Stimulated activated CD4-positive, alpha-beta T cell treated with anti-CD3 and anti-CD28 coated beads, Interleukin-1b, Interleukin-23, amount 100 ng/mL, for 24 hours (primary cell): ENCODE data around the gene AMT.
A peak's percentile ranks its signal among the peaks of the same experiment; 100 is the strongest.
"Not testable (repeated sequence)": the region's sequence is repeated elsewhere in the genome, so short reads cannot be mapped to it uniquely, and the experiment has no call there.

ENCODE experiments used
- DNase-seq, 4 experiments: peaks; one replicate each; pipeline ENCODE4 v3.0.0-alpha.2; 2020; ENCODE audit warnings: low read depth in 4 of 4, low spot score in 1 of 4

Gene AMT

GRCh38 chr3:49391310-49391709, 31.0 kb downstream of the AMT start:
- DNase-seq, result not testable (repeated sequence)

DNA sequence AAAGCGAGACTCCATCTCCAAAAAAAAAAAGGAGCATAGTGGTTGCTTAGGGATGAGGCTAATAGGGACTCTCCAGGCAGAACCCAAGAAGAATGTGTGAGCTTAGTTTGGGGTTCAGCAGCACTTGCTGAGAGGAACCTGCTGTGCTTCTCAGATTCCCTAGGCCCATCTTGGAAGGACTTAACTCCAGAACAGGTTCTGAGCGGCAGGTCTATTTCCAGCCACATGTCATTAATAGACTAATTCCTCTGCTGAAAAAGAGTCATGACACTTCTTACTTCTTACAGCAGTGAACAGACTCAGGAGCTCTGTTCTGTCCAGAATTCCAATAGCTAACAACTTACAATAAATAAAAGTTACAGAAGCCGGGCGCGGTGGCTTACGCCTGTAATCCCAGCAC, 33.0 kb downstream of the AMT start:
- no peak for DNase-seq

DNA sequence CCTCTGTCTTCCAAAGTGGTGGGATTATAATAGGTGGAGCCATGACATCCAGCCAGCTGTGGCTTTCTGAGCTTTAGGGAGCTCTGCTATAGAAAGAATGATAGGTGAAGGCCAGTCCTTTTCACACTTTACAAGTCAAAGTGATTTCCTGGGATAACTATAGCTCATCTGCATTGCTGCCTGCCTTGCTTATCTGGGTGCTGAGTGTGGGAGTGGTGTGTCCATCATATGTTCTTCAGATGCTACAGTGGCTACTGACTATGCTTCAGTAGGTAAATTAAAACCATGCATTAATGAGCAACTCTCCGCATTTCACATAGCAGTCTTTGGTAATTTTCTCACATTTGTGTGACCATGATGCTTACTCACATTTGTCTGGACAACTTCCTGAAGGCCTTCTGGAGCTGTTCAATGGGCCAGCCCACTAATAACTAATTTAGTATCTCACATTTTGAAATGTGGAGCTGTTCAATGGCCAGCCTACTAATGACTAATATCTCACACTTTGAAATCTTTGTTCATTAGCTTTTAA, 33.9 kb downstream of the AMT start:
- DNase-seq, result no peak

GRCh38 chr3:49387721-49388120, 34.6 kb downstream of the AMT start:
- no peak for DNase-seq

DNA sequence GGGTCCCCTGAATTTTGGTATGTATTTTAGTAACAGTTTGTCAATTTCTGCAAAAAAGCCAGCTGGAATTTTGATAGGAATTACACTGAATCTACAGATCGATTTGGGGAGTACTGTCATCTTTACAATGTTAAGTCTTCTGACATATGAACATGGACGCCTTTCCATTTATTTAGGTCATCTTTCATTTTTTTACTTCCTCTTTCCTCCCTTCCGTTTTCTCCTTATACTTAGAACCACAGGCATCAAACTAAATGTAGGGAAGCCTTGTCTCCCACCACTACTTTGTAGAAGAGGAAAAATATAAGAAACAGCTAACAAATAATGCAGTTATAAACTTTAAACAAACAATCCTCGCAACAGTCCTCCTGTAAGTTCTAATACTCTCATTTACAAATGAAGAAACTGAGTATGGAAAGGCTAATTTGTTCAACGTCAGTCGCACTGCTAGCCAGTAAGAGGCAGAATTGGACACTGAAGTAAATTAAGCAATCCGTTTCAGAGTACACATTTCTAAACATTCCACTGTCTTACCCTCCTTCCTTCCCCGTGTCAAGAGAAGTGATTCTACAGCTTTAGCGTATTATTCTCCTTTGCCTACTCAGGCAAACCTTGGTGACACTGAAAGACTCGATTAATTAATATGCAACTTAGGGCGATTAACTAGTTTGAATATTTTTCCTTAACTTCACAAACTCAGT, 36.1 kb downstream of the AMT start:
- DNase-seq, result no peak

DNA sequence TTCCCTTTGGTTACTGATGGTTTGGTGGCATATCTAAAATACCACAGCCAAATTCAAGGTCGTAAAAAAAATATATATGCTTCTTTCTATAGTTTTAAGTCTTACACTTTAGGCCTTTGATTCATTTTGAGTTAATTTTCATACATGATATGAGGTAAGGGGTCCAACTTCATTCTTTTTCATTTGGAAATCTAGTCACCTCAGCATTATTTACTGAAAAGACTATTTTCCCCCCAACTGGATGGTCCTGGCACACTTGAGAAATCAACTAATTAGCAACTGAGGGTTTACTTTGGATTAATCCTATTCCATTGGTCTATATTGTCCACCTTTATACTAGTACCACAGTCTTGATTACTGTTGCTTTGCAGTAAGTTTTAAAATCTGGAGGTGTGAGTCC, 36.7 kb downstream of the AMT start:
- DNase-seq, result no peak

DNA sequence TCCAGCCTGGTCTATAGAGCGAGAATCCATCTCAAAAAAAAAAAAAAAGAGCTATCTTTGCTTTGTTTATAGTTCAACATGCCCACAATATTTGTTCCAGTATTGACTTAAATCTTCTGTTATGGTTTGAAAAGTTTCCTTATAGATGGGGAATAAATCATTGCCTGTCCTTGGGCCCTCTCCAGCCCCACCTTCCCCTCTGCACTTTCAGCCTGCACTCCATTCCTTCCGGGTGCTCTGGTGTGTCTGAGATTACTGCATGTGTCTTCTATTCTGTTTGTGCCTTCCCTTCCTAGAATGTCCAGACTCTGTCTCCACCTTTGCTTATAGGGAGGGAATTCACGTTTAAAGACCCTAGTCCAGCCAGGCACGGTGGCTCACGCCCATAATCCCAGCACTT, 38.9 kb downstream of the AMT start:
- no peak for DNase-seq

DNA sequence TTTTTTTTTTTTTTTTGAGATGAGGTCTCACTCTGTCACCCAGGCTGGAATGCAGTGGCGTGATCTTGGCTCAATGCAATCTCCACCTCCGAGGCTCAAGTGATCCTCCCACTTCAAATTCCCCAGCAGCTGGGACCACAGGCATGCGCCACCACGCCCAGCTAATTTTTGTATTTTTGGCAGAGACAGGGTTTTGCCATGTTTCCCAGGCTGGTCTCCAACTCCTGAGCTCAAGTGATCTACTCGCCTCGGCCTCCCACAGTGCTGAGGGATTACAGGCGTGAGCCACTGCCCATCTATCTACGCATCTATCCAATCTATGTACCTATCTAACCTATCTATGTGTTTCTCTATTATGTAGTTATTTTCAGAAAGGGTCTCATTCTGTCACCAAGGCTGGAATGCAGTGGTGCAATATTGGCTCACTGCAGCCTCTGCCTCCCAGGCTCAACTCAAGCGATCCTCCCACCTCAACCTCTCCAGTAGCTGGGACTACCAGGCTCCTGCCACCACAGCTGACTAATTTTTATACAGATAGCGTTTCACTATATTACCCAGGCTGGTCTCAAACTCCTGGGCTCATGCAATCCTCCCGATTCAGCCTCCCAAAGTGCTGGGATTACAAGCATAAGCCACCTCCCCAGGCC, 43.9 kb downstream of the AMT start:
- no peak for DNase-seq

DNA sequence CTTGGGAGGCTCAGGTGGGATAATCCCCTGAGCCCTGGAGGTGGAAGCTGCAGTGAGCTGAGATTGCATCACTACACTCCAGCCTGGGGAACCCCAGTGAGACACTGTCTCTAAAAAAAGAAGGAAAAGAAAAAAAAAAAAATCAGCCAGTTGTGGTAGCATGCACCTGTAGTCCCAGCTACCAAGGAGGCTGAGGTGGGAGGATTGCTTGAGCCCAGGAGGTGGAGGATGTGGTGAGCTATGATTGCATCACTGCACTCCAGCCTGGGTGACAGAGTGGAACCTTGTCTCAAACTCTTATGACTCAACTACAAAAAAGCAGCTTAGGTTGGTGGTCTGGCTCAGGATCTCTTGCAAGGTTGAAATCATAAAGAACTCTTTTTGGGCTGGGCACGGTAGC, 44.8 kb downstream of the AMT start:
- peak in 3 of 4 experiments; percentile 9 to 38 (median 21) for DNase-seq

DNA sequence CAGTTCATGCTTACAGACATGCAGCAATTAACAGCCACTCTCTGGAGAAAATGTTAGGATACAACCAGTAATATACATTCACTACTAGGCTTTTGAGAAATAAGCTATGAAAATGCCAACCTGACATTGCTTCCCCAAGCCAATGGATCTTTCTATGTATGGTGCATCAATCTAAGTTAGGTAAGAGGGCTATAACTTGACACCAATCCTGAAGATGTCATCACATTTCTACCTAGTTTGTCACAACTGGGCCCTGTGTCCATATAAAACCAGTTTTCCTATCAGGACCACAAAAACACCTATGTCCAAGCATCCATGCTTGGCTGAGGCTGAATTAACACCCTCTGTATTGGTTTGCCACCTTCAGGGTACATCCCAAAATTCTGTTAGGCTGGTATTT, 50.3 kb downstream of the AMT start:
- no peak for DNase-seq

- no peak for DNase-seq
Measured at GRCh38 chr3:49370585-49371290, 51.5 kb downstream of the AMT start.
